ENCODE measurements around the gene NOL3.

Gene NOL3

GRCh38 chr16:67142342-67142741, 28.0 kb upstream of the NOL3 start:
- H3K4me3 ChIP-seq (ENCODE audit: low read length), result no peak overlapping the region
- no peak for TF ChIP-seq CTCF (conservative IDR thresholded peaks at IDR 0.05; ENCODE audit: low read length)
- DNase-seq (ENCODE audit: low read depth), result no peak

- no peak overlapping the region for H3K4me3 ChIP-seq (ENCODE audit: low read length)
- no peak for DNase-seq (ENCODE audit: low read depth)
- no peak for TF ChIP-seq CTCF (conservative IDR thresholded peaks at IDR 0.05; ENCODE audit: low read length)
These were observed 25.4 kb upstream of the NOL3 start for GRCh38 chr16:67144943-67145342.

- no peak overlapping the region for H3K4me3 ChIP-seq (ENCODE audit: low read length)
- no peak for TF ChIP-seq CTCF (conservative IDR thresholded peaks at IDR 0.05; ENCODE audit: low read length)
- no peak for DNase-seq (ENCODE audit: low read depth)
These were observed 24.6 kb upstream of the NOL3 start for GRCh38 chr16:67145746-67146145.

GRCh38 chr16:67146523-67147357, 23.6 kb upstream of the NOL3 start:
- DNase-seq (ENCODE audit: low read depth), result no peak
- no peak overlapping the region for H3K4me3 ChIP-seq (ENCODE audit: low read length)
- 0 out of 2 replicates have a peak, but pooled peaks have one; percentile 4 for TF ChIP-seq CTCF (conservative IDR thresholded peaks at IDR 0.05; ENCODE audit: low read length)

GRCh38 chr16:67147437-67148140, 22.7 kb upstream of the NOL3 start:
- no peak for TF ChIP-seq CTCF (conservative IDR thresholded peaks at IDR 0.05; ENCODE audit: low read length)
- no peak overlapping the region for H3K4me3 ChIP-seq (ENCODE audit: low read length)
- no peak for DNase-seq (ENCODE audit: low read depth)

GRCh38 chr16:67148221-67148620, 22.1 kb upstream of the NOL3 start:
- DNase-seq (ENCODE audit: low read depth), result no peak
- no peak overlapping the region for H3K4me3 ChIP-seq (ENCODE audit: low read length)
- TF ChIP-seq CTCF (conservative IDR thresholded peaks at IDR 0.05; ENCODE audit: low read length), result no peak
